GM12878 (cell line): ENCODE results near the gene CRYZL1. TPM values are rescaled to one million over a fixed set of nuclear protein-coding genes. Genes with fewer than 3 reads are reported as not detected.

ENCODE experiments used
- ATAC-seq: fragments of 200-7000 bp; cut with Tn5 transposase; 3 replicates; pipeline ENCODE4 v1.9.1; 2020; ENCODE audit warnings: mild to moderate bottlenecking, moderate library complexity
- BruUV-seq: library from RNA; stranded (reverse); fragments of 400-500 nt; replicated peaks from 2 replicates; lab custom pipeline; 2021; lab: Mats Ljungman, UMichigan
- CTCF ChIA-PET: fragments of 300-600 bp; sonication (Branson Sonifier 250); formaldehyde crosslinking; extraction: SDS; loops from one replicate; lab custom pipeline; 2021; ENCODE audit warnings: inconsistent platforms; lab: Yijun Ruan, JAX
- POLR2A ChIA-PET: fragments of 350-600 bp; formaldehyde crosslinking; extraction: SDS; loops from one replicate; lab custom pipeline; 2021; ENCODE audit warnings: inconsistent platforms; lab: Charles Lee
- RAD21 ChIA-PET: fragments of 300-600 bp; sonication (Branson Sonifier 250); formaldehyde crosslinking; loops from one replicate; lab custom pipeline; 2023; ENCODE audit warnings: antibody characterized with exemption; ENCODE audit not compliant: unreplicated experiment; lab: Charles Lee
- SMC1A ChIA-PET: fragments of 300-600 bp; sonication (Branson Sonifier 250); formaldehyde crosslinking; loops from one replicate; lab custom pipeline; 2023; ENCODE audit not compliant: unreplicated experiment, uncharacterized antibody; lab: Charles Lee
- DNase-seq: peaks from one replicate; pipeline ENCODE4 v3.0.0-alpha.2; 2011; ENCODE audit warnings: low read depth, low spot score
- FAIRE-seq: peaks from 3 replicates; lab custom pipeline; 2011; peaks lifted over from hg19 to GRCh38; lab: Jason Lieb, UNC
- H2AFZ ChIP-seq: 2 replicates; pipeline ENCODE4 v1.6.0; 2011; ENCODE audit warnings: low read depth, low read length, control low read depth; ENCODE audit not compliant: control insufficient read depth
- H3K27ac ChIP-seq: 2 replicates; pipeline ENCODE4 v1.5.1; 2011; ENCODE audit warnings: control low read depth; ENCODE audit not compliant: control insufficient read depth, insufficient read depth
- H3K27me3 ChIP-seq, 2 experiments: replicated peaks in 1 of 2; 2 replicates each; pipeline versions ENCODE4 v1.6.0 to v1.6.1; 2011; ENCODE audit warnings: low read length in 1 of 2; ENCODE audit not compliant: control insufficient read depth in 2 of 2, insufficient read depth in 2 of 2
- H3K36me3 ChIP-seq, 2 experiments: 2 replicates each; pipeline ENCODE4 v1.5.1; 2011; ENCODE audit warnings: low read length in 1 of 2; ENCODE audit not compliant: control insufficient read depth in 2 of 2, insufficient read depth in 2 of 2
- H3K4me1 ChIP-seq: 2 replicates; pipeline ENCODE4 v1.6.1; 2011; ENCODE audit warnings: mild to moderate bottlenecking, low read length, moderate library complexity, mixed read lengths; ENCODE audit not compliant: control insufficient read depth, insufficient read depth
- H3K4me2 ChIP-seq: 2 replicates; pipeline ENCODE4 v1.6.0; 2011; ENCODE audit warnings: control low read depth; ENCODE audit not compliant: control insufficient read depth, insufficient read depth
- H3K4me3 ChIP-seq: fragments of 200-600 bp; sonication (generic); 2 replicates; pipeline ENCODE4 v1.5.1; 2016
- H3K79me2 ChIP-seq: 2 replicates; pipeline ENCODE4 v1.6.0; 2011; ENCODE audit warnings: low read length; ENCODE audit not compliant: control insufficient read depth, insufficient read depth
- H3K9ac ChIP-seq: 2 replicates; pipeline ENCODE4 v1.8.0; 2011; ENCODE audit warnings: low read length, control low read depth, mixed read lengths; ENCODE audit not compliant: control insufficient read depth, insufficient read depth
- H3K9me3 ChIP-seq: replicated peaks from 3 replicates; pipeline ENCODE4 v1.5.1; 2011; ENCODE audit warnings: mild to moderate bottlenecking, low read length; ENCODE audit not compliant: control insufficient read depth, insufficient read depth
- H4K20me1 ChIP-seq: 2 replicates; pipeline ENCODE4 v1.6.0; 2011; ENCODE audit not compliant: control insufficient read depth, insufficient read depth
- CEBPB ChIP-seq, 2 experiments: fragments of 150-350 bp in 1 of 2; IDR thresholded peaks; 2 replicates each; pipeline ENCODE4 v1.6.1; 2012 to 2014; ENCODE audit warnings: low read depth in 2 of 2, low read length in 2 of 2, borderline replicate concordance in 1 of 2, inconsistent platforms in 1 of 2
- HDGF ChIP-seq: fragments of 450-650 bp; IDR thresholded peaks from 2 replicates; pipeline ENCODE4 v1.6.1; 2016; ENCODE audit warnings: antibody characterized with exemption
- NBN ChIP-seq: fragments of 450-650 bp; IDR thresholded peaks from 2 replicates; pipeline ENCODE4 v1.6.1; 2016
- NFYA ChIP-seq: IDR thresholded peaks from 2 replicates; pipeline ENCODE4 v1.6.1; 2011; ENCODE audit warnings: low read depth, mild to moderate bottlenecking, low read length, improper control_type of control experiment, borderline replicate concordance
- NR2C2 ChIP-seq: IDR thresholded peaks from 2 replicates; pipeline ENCODE4 v1.6.1; 2011; ENCODE audit warnings: borderline replicate concordance, low read depth; ENCODE audit not compliant: control insufficient read depth, insufficient read length
- RAD51 ChIP-seq: fragments of 450-650 bp; IDR thresholded peaks from 2 replicates; pipeline ENCODE4 v1.6.1; 2016; ENCODE audit warnings: moderate library complexity, mild to moderate bottlenecking, inconsistent platforms
- RCOR1 ChIP-seq: conservative IDR thresholded peaks from 2 replicates; pipeline ENCODE4 v1.6.1; 2012; ENCODE audit warnings: low read depth, low read length, improper control_type of control experiment
- RELA ChIP-seq: fragments of 450-650 bp; IDR thresholded peaks from 2 replicates; pipeline ENCODE4 v1.8.0; 2014; ENCODE audit warnings: borderline replicate concordance; ENCODE audit not compliant: partially characterized antibody
- RUNX3 ChIP-seq: IDR thresholded peaks from 2 replicates; pipeline ENCODE4 v1.6.1; 2012; ENCODE audit warnings: low read length, inconsistent platforms
- SIX5 ChIP-seq: IDR thresholded peaks from 2 replicates; pipeline ENCODE4 v1.6.1; 2011; ENCODE audit warnings: mild to moderate bottlenecking, low read depth, low read length, moderate library complexity; ENCODE audit not compliant: severe bottlenecking
- TCF7 ChIP-seq: IDR thresholded peaks from 2 replicates; pipeline ENCODE4 v1.6.1; 2014; ENCODE audit warnings: antibody characterized with exemption, borderline replicate concordance
- ZBED1 ChIP-seq: IDR thresholded peaks from 2 replicates; pipeline ENCODE4 v1.6.1; 2016; ENCODE audit warnings: borderline replicate concordance
- ZNF217 ChIP-seq: fragments of 450-650 bp; IDR thresholded peaks from 2 replicates; pipeline ENCODE4 v1.6.1; 2017; ENCODE audit warnings: antibody characterized with exemption, mild to moderate bottlenecking
- WGBS: methylation state at CpG from one replicate; pipeline ENCODE4 v1.1.6; 2016; ENCODE audit warnings: low lambda C conversion rate; ENCODE audit not compliant: insufficient replicate concordance, insufficient coverage; ENCODE audit errors: missing lambda C conversion rate; 5-methylcytosine and 5-hydroxymethylcytosine counted together
- in situ Hi-C: fragments of 300-500 bp; cut with MboI; formaldehyde crosslinking; loops from 9 replicates; pipeline ENCODE4 v1.14.3; 2018; ENCODE audit warnings: mixed read lengths
- intact Hi-C: fragments of 100-400 bp; cut with micrococcal nuclease; formaldehyde crosslinking; loops from one replicate; pipeline ENCODE4 v1.14.2; 2022; ENCODE audit not compliant: unreplicated experiment
- polyA plus RNA-seq, 11 experiments: library from polyadenylated mRNA; depleted of rRNA in 4 of 11; unstranded in 6 of 11; stranded (reverse) in 5 of 11; fragments of >200 nt; fragmentation: Nextera tagmentation in 4 of 11; fragmentation: Illumina TruSeq in 1 of 11; extraction: Ambion mirVana in 4 of 11; extraction: Trizol in 1 of 11; gene quantifications; 1 replicate in 1 of 11; 2 replicates in 10 of 11; pipeline versions ENCODE4 v1.2.1 to v1.2.3, GENCODE V29; 2011 to 2016; ENCODE audit warnings: inconsistent platforms in 2 of 11, missing spikeins in 2 of 11, low read depth in 1 of 11
- total RNA-seq, 4 experiments: library from RNA; depleted of rRNA in 3 of 4; stranded (reverse); fragments of >200 nt in 3 of 4; fragmentation: Illumina TruSeq in 1 of 4; extraction: Trizol in 1 of 4; gene quantifications; 2 replicates each; pipeline versions ENCODE4 v1.2.1 to v1.2.3, GENCODE V29; 2013 to 2021
- TF ChIP-seq, protein P1 (sequence below): IDR thresholded peaks from 2 replicates; pipeline ENCODE4 v1.6.1; 2011; ENCODE audit warnings: mild to moderate bottlenecking, low read depth, low read length, moderate library complexity; ENCODE audit not compliant: insufficient replicate concordance
- TF ChIP-seq, protein P2 (sequence below): fragments of 450-650 bp; IDR thresholded peaks from 2 replicates; pipeline ENCODE4 v1.6.1; 2016; ENCODE audit warnings: mild to moderate bottlenecking
- TF ChIP-seq, protein P3 (sequence below): fragments of 150-350 bp; IDR thresholded peaks from 2 replicates; pipeline ENCODE4 v1.6.1; 2014; ENCODE audit warnings: mild to moderate bottlenecking, low read depth, low read length
- TF ChIP-seq, protein P4 (sequence below): IDR thresholded peaks from 2 replicates; pipeline ENCODE4 v1.6.1; 2011; ENCODE audit warnings: low read depth, low read length, improper control_type of control experiment, borderline replicate concordance

CRYZL1 gene
- total and polyA plus RNA-seq, 10 of the 15 experiments (the other 5 are each of a cell fraction or from before 2014, with no cell fraction given): 14.3 to 72.4 (median 30.7) TPM

DNA sequence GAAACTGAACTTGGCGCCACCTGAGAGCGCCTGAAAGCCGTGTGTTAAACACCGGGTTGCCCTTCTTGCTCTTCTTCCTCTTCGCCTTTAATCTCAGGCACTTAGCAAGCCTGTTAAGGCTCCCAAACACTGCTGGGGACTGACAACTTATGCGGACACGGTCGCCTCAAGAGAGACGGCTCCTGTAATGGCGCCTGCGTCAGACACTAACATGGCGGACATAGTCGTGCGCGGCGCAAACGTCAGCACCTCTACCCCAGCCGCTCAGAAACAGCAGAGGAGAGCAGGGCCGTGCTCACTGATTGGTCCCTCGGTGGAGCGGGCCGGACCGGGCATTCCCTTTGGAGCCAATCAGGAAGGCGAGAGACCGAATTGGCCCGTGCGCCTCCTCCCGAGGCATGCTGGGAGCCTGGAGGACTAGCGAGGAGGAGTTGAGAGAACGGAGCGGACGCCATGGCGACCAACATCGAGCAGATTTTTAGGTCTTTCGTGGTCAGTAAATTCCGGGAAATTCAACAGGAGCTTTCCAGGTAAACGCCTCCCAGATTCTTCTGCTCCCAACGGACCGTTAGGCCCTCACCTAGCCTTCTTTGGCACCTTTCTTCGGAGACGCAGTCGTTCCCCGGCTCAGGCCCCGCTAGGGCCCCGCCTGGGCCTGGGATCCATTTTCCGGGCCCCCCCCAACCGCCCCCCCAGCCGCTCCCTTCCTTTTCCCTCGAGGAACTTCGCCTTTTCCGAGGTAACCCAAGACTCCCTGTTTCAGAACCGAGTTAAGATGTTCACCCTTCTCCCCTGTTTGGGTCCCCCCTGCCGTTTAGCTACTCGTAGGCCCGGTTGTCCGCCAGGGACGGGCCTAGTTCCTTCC, 98.7 kb downstream of the CRYZL1 start, which contains the start of gene SON:
Gene SON (plus strand): TSS at position 399 of the 865 bp plus-strand sequence. CDS start 55 bp downstream, at position 454.
- ChIA-PET RAD21 (interaction anchor here (0.6 to 1.0 kb wide), 2 partner anchors 52 to 63 kb away, joined by 3 to 5 read pairs; partner anchors contain the start of genes DNAJC28 and TMEM50B), SMC1A (interaction anchor here (0.7 to 4.1 kb wide), 6 partner anchors 8 to 312 kb away, joined by 3 to 23 read pairs (median 5); partner anchors contain the start of gene DNAJC28)
- TF ChIP-seq NFYA (peak; percentile 24; the same call in 1 of the 2 replicates), RCOR1 (no peak), RAD51 (0 out of 2 replicates have a peak, but pooled peaks have one; percentile 23), RELA (no peak), TCF7 (no peak), SIX5 (peak; percentile 5), NR2C2 (no peak), NBN (peak; percentile 82), HDGF (peak; percentile 29; the same call in 1 of the 2 replicates), RUNX3 (peak; percentile 46), ZNF217 (no peak), CEBPB (IDR thresholded peaks at IDR 0.05; ENCODE audit: borderline replicate concordance in 1 of 2, low read depth in 2 of 2, low read length in 2 of 2) (no peak; a peak in 1 of 4 replicates), ZBED1 (0 out of 2 replicates have a peak, but pooled peaks have one; percentile 21)
- TF ChIP-seq, protein P1, sequence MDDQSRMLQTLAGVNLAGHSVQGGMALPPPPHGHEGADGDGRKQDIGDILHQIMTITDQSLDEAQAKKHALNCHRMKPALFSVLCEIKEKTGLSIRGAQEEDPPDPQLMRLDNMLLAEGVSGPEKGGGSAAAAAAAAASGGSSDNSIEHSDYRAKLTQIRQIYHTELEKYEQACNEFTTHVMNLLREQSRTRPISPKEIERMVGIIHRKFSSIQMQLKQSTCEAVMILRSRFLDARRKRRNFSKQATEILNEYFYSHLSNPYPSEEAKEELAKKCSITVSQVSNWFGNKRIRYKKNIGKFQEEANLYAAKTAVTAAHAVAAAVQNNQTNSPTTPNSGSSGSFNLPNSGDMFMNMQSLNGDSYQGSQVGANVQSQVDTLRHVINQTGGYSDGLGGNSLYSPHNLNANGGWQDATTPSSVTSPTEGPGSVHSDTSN: no peak
- TF ChIP-seq, protein P2, sequence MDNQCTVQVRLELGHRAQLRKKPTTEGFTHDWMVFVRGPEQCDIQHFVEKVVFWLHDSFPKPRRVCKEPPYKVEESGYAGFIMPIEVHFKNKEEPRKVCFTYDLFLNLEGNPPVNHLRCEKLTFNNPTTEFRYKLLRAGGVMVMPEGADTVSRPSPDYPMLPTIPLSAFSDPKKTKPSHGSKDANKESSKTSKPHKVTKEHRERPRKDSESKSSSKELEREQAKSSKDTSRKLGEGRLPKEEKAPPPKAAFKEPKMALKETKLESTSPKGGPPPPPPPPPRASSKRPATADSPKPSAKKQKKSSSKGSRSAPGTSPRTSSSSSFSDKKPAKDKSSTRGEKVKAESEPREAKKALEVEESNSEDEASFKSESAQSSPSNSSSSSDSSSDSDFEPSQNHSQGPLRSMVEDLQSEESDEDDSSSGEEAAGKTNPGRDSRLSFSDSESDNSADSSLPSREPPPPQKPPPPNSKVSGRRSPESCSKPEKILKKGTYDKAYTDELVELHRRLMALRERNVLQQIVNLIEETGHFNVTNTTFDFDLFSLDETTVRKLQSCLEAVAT: peak; percentile 81
- TF ChIP-seq, protein P3, sequence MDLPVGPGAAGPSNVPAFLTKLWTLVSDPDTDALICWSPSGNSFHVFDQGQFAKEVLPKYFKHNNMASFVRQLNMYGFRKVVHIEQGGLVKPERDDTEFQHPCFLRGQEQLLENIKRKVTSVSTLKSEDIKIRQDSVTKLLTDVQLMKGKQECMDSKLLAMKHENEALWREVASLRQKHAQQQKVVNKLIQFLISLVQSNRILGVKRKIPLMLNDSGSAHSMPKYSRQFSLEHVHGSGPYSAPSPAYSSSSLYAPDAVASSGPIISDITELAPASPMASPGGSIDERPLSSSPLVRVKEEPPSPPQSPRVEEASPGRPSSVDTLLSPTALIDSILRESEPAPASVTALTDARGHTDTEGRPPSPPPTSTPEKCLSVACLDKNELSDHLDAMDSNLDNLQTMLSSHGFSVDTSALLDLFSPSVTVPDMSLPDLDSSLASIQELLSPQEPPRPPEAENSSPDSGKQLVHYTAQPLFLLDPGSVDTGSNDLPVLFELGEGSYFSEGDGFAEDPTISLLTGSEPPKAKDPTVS: no peak
- TF ChIP-seq, protein P4, sequence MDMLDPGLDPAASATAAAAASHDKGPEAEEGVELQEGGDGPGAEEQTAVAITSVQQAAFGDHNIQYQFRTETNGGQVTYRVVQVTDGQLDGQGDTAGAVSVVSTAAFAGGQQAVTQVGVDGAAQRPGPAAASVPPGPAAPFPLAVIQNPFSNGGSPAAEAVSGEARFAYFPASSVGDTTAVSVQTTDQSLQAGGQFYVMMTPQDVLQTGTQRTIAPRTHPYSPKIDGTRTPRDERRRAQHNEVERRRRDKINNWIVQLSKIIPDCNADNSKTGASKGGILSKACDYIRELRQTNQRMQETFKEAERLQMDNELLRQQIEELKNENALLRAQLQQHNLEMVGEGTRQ: no peak

More for the DNA sequence above, 98.7 kb downstream of the CRYZL1 start, which contains the start of gene SON:
- 1% methylated on average over 51 of the region's 57 CpGs for WGBS
- Histone ChIP-seq H3K4me1 (no peaks in the 10 kb centered on the region), H3K27me3 (no peaks in the 10 kb centered on the region), H4K20me1 (peaks cover 2% of the 10 kb centered on the region; the same call in 1 of the 2 replicates), H3K27ac (peak within 1 kb of the TSS; percentile 100), H3K4me2 (peak within 1 kb of the TSS; percentile 73), H3K79me2 (peaks cover 80% of the 10 kb centered on the region), H2AFZ (peak within 1 kb of the TSS; percentile 88), H3K4me3 (peak within 1 kb of the TSS; percentile 96), H3K9me3 (no peaks in the 10 kb centered on the region; the same call in 2 of the 3 replicates), H3K9ac (peak within 1 kb of the TSS; percentile 100), H3K36me3 (peaks cover 0 to 16% of the 10 kb centered on the region in 2 experiments; a peak in 3 of 4 replicates)
- peak; percentile 88 for FAIRE-seq
- ChIA-PET CTCF (interaction anchor here (0.7 to 2.5 kb wide), 4 partner anchors 15 to 64 kb away, joined by 3 to 9 read pairs (median 3); no protein-coding TSS in a partner anchor), POLR2A (interaction anchor here (0.6 to 3.0 kb wide), 11 partner anchors 14 to 1186 kb away, joined by 3 to 13 read pairs (median 4); partner anchors contain the start of genes DNAJC28, SYNJ1 and TMEM50B)
- intact Hi-C loops (loop anchor here (5.0 to 10.0 kb wide), 5 partner anchors 44 to 771 kb away; partner anchors contain the start of genes DONSON, IFNGR2 and PAXBP1), in situ Hi-C loops (no loop called here)
- TSS peak; percentile 62 for BruUV-seq
- DNase-seq: peak; percentile 95
- ATAC-seq: peak; percentile 94
